Dedifferentiated amniotic fluid mesenchymal stem cell (primary cell): Measurements from ENCODE around the gene BPHL.
"Not testable (repeated sequence)": the region's sequence is repeated elsewhere in the genome, so short reads cannot be mapped to it uniquely, and the experiment has no call there.

ENCODE experiments used
- DNase-seq: peaks from one replicate; pipeline ENCODE4 v3.0.0-alpha.2; 2016; ENCODE audit errors: extremely low spot score

The BPHL gene

GRCh38 chr6:3118353-3119039 lies at the start of gene BPHL:
Gene BPHL (plus strand): TSS chr6:3118711. CDS start chr6:3118741, 30 bp downstream.
- DNase-seq = peak; percentile 90

GRCh38 chr6:3071568-3071967 lies 46.9 kb upstream of the BPHL start:
- no peak for DNase-seq

GRCh38 chr6:3072798-3073197 lies 45.7 kb upstream of the BPHL start:
- DNase-seq = no peak

- DNase-seq = no peak
Observed at GRCh38 chr6:3073382-3073781, 45.1 kb upstream of the BPHL start.

- DNase-seq = no peak
Observed at GRCh38 chr6:3075772-3076113, 42.8 kb upstream of the BPHL start.

GRCh38 chr6:3076320-3076719 lies 42.2 kb upstream of the BPHL start:
- no peak for DNase-seq

GRCh38 chr6:3077430-3077829 lies 41.1 kb upstream of the BPHL start:
- DNase-seq = no peak

- not testable (repeated sequence) for DNase-seq
Observed at GRCh38 chr6:3078952-3079351, 39.6 kb upstream of the BPHL start.

- no peak for DNase-seq
Observed at GRCh38 chr6:3079682-3080081, 38.8 kb upstream of the BPHL start.

- no peak for DNase-seq
Observed at GRCh38 chr6:3081960-3082359, 36.6 kb upstream of the BPHL start.

GRCh38 chr6:3085074-3085473 lies 33.4 kb upstream of the BPHL start:
- DNase-seq = no peak

GRCh38 chr6:3086282-3086946 lies 32.1 kb upstream of the BPHL start:
- no peak for DNase-seq

GRCh38 chr6:3088446-3088845 lies 30.1 kb upstream of the BPHL start:
- no peak for DNase-seq

GRCh38 chr6:3088968-3089367 lies 29.5 kb upstream of the BPHL start:
- peak; percentile 40 for DNase-seq

- no peak for DNase-seq
Observed at GRCh38 chr6:3090013-3090412, 28.5 kb upstream of the BPHL start.

- no peak for DNase-seq
Observed at GRCh38 chr6:3094815-3095214, 23.7 kb upstream of the BPHL start.

- DNase-seq = no peak
Observed at GRCh38 chr6:3102875-3103274, 15.6 kb upstream of the BPHL start.

- no peak for DNase-seq
Observed at GRCh38 chr6:3108746-3109414, 9.6 kb upstream of the BPHL start.

- DNase-seq = no peak
Observed at GRCh38 chr6:3109761-3110160, 8.8 kb upstream of the BPHL start.

GRCh38 chr6:3114377-3114776 lies 4.1 kb upstream of the BPHL start:
- DNase-seq = no peak

- peak; percentile 73 for DNase-seq
Observed at GRCh38 chr6:3117912-3118352, 579 bp upstream of the BPHL start.

GRCh38 chr6:3119040-3119723 lies 671 bp downstream of the BPHL start:
- DNase-seq = no peak

- no peak for DNase-seq
Observed at GRCh38 chr6:3120765-3121089, 2.2 kb downstream of the BPHL start.
